GM19043 (cell line): Measurements from ENCODE around the gene MARCHF9.
"Not testable (repeated sequence)": the region's sequence is repeated elsewhere in the genome, so short reads cannot be mapped to it uniquely, and the experiment has no call there.

Source experiments
- ATAC-seq: cut with Tn5 transposase; IDR thresholded peaks from one replicate; pipeline ENCODE4 v1.9.1; 2021; ENCODE audit warnings: low read depth; ENCODE audit not compliant: unreplicated experiment

The MARCHF9 gene

GRCh38 chr12:57754411-57755193 lies at the start of gene MARCHF9:
TSS of gene MARCHF9 (plus strand) at chr12:57755103. CDS start at chr12:57755529, 426 bp downstream.
- peak; percentile 37 for ATAC-seq

GRCh38 chr12:57707250-57707649 lies 47.7 kb upstream of the MARCHF9 start:
- ATAC-seq, result no peak

- ATAC-seq, result no peak
Observed at GRCh38 chr12:57708296-57708695, 46.6 kb upstream of the MARCHF9 start.

GRCh38 chr12:57712701-57713100 lies 42.2 kb upstream of the MARCHF9 start:
- no peak for ATAC-seq

- no peak for ATAC-seq
Observed at GRCh38 chr12:57713209-57713608, 41.7 kb upstream of the MARCHF9 start.

- not testable (repeated sequence) for ATAC-seq
Observed at GRCh38 chr12:57715036-57715748, 39.7 kb upstream of the MARCHF9 start.

- no peak for ATAC-seq
Observed at GRCh38 chr12:57715786-57716185, 39.1 kb upstream of the MARCHF9 start.

GRCh38 chr12:57716305-57716704 lies 38.6 kb upstream of the MARCHF9 start:
- no peak for ATAC-seq

- no peak for ATAC-seq
Observed at GRCh38 chr12:57717131-57717530, 37.8 kb upstream of the MARCHF9 start.

- no peak for ATAC-seq
Observed at GRCh38 chr12:57717846-57718640, 36.9 kb upstream of the MARCHF9 start.

GRCh38 chr12:57718641-57719528 lies 36.0 kb upstream of the MARCHF9 start:
- ATAC-seq, result no peak

- no peak for ATAC-seq
Observed at GRCh38 chr12:57719777-57720605, 34.9 kb upstream of the MARCHF9 start.

GRCh38 chr12:57720606-57721595 lies 34.0 kb upstream of the MARCHF9 start:
- ATAC-seq, result no peak

- ATAC-seq, result not testable (repeated sequence)
Observed at GRCh38 chr12:57721846-57722608, 32.9 kb upstream of the MARCHF9 start.

- no peak for ATAC-seq
Observed at GRCh38 chr12:57722716-57723629, 31.9 kb upstream of the MARCHF9 start.

- no peak for ATAC-seq
Observed at GRCh38 chr12:57723630-57723962, 31.3 kb upstream of the MARCHF9 start.
